Karpas-422 (cell line): ENCODE data around the gene HTR1D. TPM values are rescaled to one million over a fixed set of nuclear protein-coding genes. Genes with fewer than 3 reads are reported as not detected.
"Not testable (repeated sequence)": the region's sequence is repeated elsewhere in the genome, so short reads cannot be mapped to it uniquely, and the experiment has no call there.

ENCODE experiments used
- DNase-seq: peaks from one replicate; pipeline ENCODE4 v3.0.0-alpha.2; 2015
- H2AFZ ChIP-seq: fragments of 200-600 bp; sonication (generic); 2 replicates; pipeline ENCODE4 v1.6.1; 2014; ENCODE audit warnings: antibody characterized with exemption, low read length, mixed read lengths
- H3K27ac ChIP-seq: fragments of 200-600 bp; sonication (generic); 2 replicates; pipeline ENCODE4 v1.5.1; 2014; ENCODE audit warnings: mild to moderate bottlenecking, low read length, moderate library complexity
- H3K27me3 ChIP-seq: fragments of 200-600 bp; sonication (generic); 2 replicates; pipeline ENCODE4 v1.6.1; 2014; ENCODE audit warnings: low read length, mixed read lengths
- H3K36me3 ChIP-seq: fragments of 200-600 bp; sonication (generic); 2 replicates; pipeline ENCODE4 v1.6.1; 2014; ENCODE audit warnings: low read length, mixed read lengths; ENCODE audit not compliant: insufficient read depth
- H3K4me1 ChIP-seq: fragments of 200-600 bp; sonication (generic); 2 replicates; pipeline ENCODE4 v1.6.1; 2014; ENCODE audit warnings: mild to moderate bottlenecking, low read length, mixed read lengths
- H3K4me2 ChIP-seq: fragments of 200-600 bp; sonication (generic); 2 replicates; pipeline ENCODE4 v1.6.1; 2014; ENCODE audit warnings: low read length, low read depth, mild to moderate bottlenecking; ENCODE audit not compliant: poor library complexity, severe bottlenecking
- H3K4me3 ChIP-seq: fragments of 200-600 bp; sonication (generic); 2 replicates; pipeline ENCODE4 v1.5.1; 2014; ENCODE audit warnings: mild to moderate bottlenecking, antibody characterized with exemption, low read length, mixed read lengths
- H3K79me2 ChIP-seq: fragments of 200-600 bp; sonication (generic); 2 replicates; pipeline ENCODE4 v1.6.1; 2014; ENCODE audit warnings: mild to moderate bottlenecking, low read length, mixed read lengths
- H3K9ac ChIP-seq: fragments of 200-600 bp; sonication (generic); 2 replicates; pipeline ENCODE4 v1.6.0; 2014; ENCODE audit warnings: low read length
- H3K9me2 ChIP-seq: fragments of 200-600 bp; sonication (generic), shearing (Covaris generic); replicated peaks from 2 replicates; pipeline ENCODE4 v1.6.0; 2014; ENCODE audit warnings: mild to moderate bottlenecking, low read length, moderate library complexity; ENCODE audit not compliant: insufficient read depth
- H3K9me3 ChIP-seq: fragments of 300-700, 200-600 bp; sonication (generic); 2 replicates; pipeline ENCODE4 v1.6.1; 2014; ENCODE audit warnings: low read length, mixed read lengths
- H4K20me1 ChIP-seq: fragments of 200-600 bp; sonication (generic); 2 replicates; pipeline ENCODE4 v1.6.1; 2014; ENCODE audit warnings: mild to moderate bottlenecking, antibody characterized with exemption, low read length, low read depth; ENCODE audit not compliant: insufficient read depth
- total RNA-seq: library from RNA; depleted of rRNA; stranded (reverse); fragments of >200 nt; shearing (Covaris generic); gene quantifications from 2 replicates; pipeline ENCODE4 v1.2.3, GENCODE V29; 2014; ENCODE audit warnings: low replicate concordance

Gene HTR1D
- total RNA-seq, 1 experiment from 2014 or later = not detected

DNA sequence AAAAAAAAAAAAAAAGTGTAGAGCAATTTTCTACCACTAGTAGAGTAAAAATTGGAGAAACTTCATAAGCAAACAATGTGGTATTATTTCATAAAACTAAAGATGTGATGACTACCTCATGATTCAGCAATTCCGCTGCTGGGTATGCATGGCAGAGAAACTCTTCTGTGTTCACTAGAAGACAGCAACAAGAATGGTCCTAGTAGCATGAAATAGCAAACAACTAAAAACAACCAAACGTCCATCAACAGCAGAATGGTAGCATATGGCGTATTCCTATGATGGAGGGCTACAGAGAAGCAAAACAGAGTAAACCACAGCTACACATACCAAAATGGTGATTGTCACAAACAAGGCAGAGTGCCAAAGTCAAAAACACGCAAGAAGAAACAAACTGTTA, 18.9 kb downstream of the HTR1D start:
- H3K79me2 ChIP-seq = no peaks in the 10 kb centered on the region
- no peak overlapping the region for H3K4me2 ChIP-seq
- H3K4me1 ChIP-seq = no peaks in the 10 kb centered on the region

DNA sequence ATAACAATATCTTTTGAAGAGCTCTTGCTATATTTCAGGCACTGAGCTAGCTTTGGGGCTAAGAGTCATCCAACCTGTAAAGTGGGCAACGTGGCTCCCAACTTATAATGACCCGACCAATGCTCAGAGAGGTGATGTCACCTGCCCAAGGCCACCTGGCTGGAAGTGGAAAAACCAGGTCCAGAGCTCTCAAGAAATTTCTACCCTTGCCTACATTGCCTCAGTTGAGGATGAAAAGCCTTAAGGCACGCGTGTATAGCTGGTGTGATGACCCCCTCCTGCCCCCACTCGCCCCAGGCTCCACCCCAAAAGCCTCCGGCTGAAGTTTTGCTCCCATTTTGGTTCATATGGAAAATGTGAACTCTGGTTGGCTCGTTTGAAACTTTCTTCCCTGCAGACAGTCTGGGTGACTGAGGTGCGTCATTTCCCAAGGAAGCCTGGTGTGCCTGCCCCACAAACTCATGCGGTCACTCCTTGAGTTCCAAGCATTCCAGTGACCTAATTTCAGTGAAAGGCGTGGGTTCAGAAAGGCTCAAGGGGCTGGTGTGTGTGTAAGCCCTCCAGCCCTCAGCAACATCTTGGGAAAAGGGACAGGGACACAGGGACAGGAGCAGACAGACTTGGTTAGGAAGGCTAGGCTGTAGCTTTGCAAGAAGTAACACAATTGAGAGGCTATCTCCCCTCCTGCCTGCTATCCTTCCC, 20.5 kb downstream of the HTR1D start:
- Histone ChIP-seq H3K27ac (no peak overlapping the region), H3K79me2 (no peaks in the 10 kb centered on the region), H3K4me1 (no peaks in the 10 kb centered on the region), H3K9me2 (no peaks in the 10 kb centered on the region), H3K27me3 (no peaks in the 10 kb centered on the region), H2AFZ (no peak overlapping the region), H3K36me3 (no peaks in the 10 kb centered on the region), H3K9ac (no peak overlapping the region), H3K4me2 (no peak overlapping the region), H3K9me3 (no peaks in the 10 kb centered on the region), H4K20me1 (no peaks in the 10 kb centered on the region), H3K4me3 (no peak overlapping the region)
- DNase-seq = no peak

More for the DNA sequence above, 18.9 kb downstream of the HTR1D start:
- no peak overlapping the region for H3K27ac ChIP-seq
- no peak overlapping the region for H2AFZ ChIP-seq
- H3K9me2 ChIP-seq = no peaks in the 10 kb centered on the region
- H3K27me3 ChIP-seq = no peaks in the 10 kb centered on the region
- H4K20me1 ChIP-seq = no peaks in the 10 kb centered on the region
- no peak for DNase-seq
- H3K9ac ChIP-seq = no peak overlapping the region
- no peak overlapping the region for H3K4me3 ChIP-seq
- no peaks in the 10 kb centered on the region for H3K9me3 ChIP-seq
- no peaks in the 10 kb centered on the region for H3K36me3 ChIP-seq

DNA sequence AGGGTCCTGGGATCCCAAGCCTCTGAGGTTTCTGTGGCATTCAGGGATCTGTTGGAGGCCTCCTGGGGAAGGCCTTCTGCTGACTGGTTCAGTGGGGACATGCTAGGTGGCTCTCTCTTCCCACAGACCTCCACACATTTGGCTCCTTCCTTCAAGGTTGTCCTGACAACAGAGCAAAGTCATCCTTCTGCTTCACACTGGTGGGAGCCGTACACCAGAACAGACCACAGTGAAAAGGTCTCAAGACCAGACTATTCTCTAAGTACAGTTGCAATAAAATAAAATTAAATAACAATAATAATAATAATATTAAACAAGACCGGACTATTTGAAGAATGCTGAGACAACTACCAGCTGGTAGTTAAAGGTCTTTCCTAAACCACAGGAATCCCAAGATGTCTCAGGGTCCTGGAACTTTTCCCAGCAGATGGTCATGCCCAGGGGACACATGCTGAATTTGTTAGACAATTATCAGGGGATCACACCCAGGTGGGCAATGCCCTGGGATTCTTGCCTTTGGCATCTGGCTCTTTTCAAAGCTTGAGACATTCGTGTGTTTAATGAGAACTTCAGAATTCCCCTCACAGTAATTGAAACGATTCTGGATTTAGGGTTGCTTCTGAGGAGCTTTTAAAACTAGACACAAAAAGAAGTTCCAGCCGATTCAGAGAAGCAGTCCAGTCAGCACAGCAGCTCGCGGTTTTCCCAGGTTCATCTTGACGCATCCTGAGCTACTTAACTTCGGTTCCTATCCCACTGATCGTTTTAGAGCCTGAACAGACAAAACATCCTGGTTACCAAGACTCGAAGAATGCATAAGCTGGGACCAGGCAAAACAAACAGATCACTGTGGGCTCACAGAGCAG, 22.9 kb downstream of the HTR1D start:
- no peak for DNase-seq
- no peaks in the 10 kb centered on the region for H3K79me2 ChIP-seq
- H3K4me2 ChIP-seq = no peak overlapping the region
- H4K20me1 ChIP-seq = no peaks in the 10 kb centered on the region
- H3K27ac ChIP-seq = no peak overlapping the region
- H3K9me2 ChIP-seq = no peaks in the 10 kb centered on the region
- H3K36me3 ChIP-seq = no peaks in the 10 kb centered on the region
- H3K4me3 ChIP-seq = no peak overlapping the region
- H3K27me3 ChIP-seq = no peaks in the 10 kb centered on the region
- H3K9ac ChIP-seq = no peak overlapping the region
- H3K4me1 ChIP-seq = no peaks in the 10 kb centered on the region
- H3K9me3 ChIP-seq = no peaks in the 10 kb centered on the region
- no peak overlapping the region for H2AFZ ChIP-seq

GRCh38 chr1:23193391-23194118, 23.7 kb downstream of the HTR1D start:
- H2AFZ ChIP-seq = no peak overlapping the region
- no peaks in the 10 kb centered on the region for H3K27me3 ChIP-seq
- no peak overlapping the region for H3K4me3 ChIP-seq
- no peaks in the 10 kb centered on the region for H3K9me2 ChIP-seq
- no peak overlapping the region for H3K4me2 ChIP-seq
- H3K36me3 ChIP-seq = no peaks in the 10 kb centered on the region
- no peaks in the 10 kb centered on the region for H4K20me1 ChIP-seq
- DNase-seq = no peak
- no peaks in the 10 kb centered on the region for H3K79me2 ChIP-seq
- no peak overlapping the region for H3K27ac ChIP-seq
- no peak overlapping the region for H3K9ac ChIP-seq
- no peaks in the 10 kb centered on the region for H3K9me3 ChIP-seq
- no peaks in the 10 kb centered on the region for H3K4me1 ChIP-seq

GRCh38 chr1:23191199-23191598, 26.1 kb downstream of the HTR1D start:
- Histone ChIP-seq H3K36me3 (no peaks in the 10 kb centered on the region), H3K4me3 (no peak overlapping the region), H3K27ac (no peak overlapping the region), H2AFZ (no peak overlapping the region), H4K20me1 (no peaks in the 10 kb centered on the region), H3K9ac (no peak overlapping the region), H3K9me3 (no peaks in the 10 kb centered on the region), H3K79me2 (no peaks in the 10 kb centered on the region), H3K4me1 (no peaks in the 10 kb centered on the region), H3K9me2 (no peaks in the 10 kb centered on the region), H3K4me2 (no peak overlapping the region), H3K27me3 (no peaks in the 10 kb centered on the region)
- peak; percentile 11 for DNase-seq

DNA sequence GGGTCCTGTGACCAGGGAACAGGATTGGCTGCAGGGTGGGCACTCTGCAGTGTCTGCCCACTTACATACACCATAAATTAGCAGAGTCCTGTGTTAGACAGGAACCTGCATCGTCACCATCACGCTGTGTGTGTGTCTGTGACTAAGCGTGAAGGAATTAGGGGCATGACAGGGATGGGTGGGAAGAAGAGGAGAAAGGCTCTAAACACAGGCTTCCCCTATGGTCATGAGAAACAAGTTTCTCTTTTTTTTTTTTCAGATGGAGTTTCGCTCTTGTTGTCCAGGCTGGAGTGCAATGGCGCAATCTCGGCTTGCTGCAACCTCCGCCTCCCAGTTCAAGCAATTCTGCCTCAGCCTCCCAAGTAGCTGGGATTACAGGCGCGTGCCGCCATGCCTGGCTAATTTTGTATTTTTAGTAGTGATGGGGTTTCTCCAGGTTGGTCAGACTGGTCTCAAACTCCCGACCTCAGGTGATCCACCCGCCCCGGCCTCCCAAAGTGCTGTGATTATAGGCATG, 28.3 kb downstream of the HTR1D start:
- H3K4me1 ChIP-seq, H4K20me1 ChIP-seq, H2AFZ ChIP-seq, H3K9ac ChIP-seq, H3K9me3 ChIP-seq, H3K9me2 ChIP-seq, H3K36me3 ChIP-seq, H3K4me2 ChIP-seq, H3K27ac ChIP-seq, H3K79me2 ChIP-seq, H3K27me3 ChIP-seq, H3K4me3 ChIP-seq, DNase-seq: not testable (repeated sequence)

DNA sequence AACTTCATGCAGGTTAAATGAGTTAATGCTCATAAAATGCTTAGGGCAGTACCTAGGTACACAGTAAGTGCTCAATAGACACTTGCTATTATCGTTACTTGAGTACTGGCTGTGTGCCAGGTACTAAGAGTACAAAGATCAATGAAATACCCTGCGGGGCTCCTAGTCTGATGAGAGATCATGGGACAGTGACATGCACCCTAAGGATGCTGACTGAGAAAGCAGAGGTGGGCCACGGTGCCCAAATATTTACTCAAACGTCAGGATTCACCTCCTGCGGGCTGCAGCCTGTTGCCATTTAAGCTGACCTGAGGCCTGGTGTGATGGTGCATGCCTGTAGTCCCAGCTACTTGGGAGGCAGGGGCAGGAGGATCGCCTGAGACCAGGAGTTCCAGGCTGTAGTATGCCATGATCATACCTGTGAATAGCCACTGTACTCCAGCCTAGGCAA, 28.8 kb downstream of the HTR1D start:
- H2AFZ ChIP-seq = no peak overlapping the region
- no peaks in the 10 kb centered on the region for H3K36me3 ChIP-seq
- H3K79me2 ChIP-seq = no peaks in the 10 kb centered on the region
- H3K4me2 ChIP-seq = no peak overlapping the region
- H3K27ac ChIP-seq = no peak overlapping the region
- no peaks in the 10 kb centered on the region for H3K9me2 ChIP-seq
- H3K27me3 ChIP-seq = no peaks in the 10 kb centered on the region; the same call in 1 of the 2 replicates
- H3K4me3 ChIP-seq = no peak overlapping the region
- no peaks in the 10 kb centered on the region for H3K9me3 ChIP-seq
- H4K20me1 ChIP-seq = no peaks in the 10 kb centered on the region
- DNase-seq = no peak
- H3K4me1 ChIP-seq = no peaks in the 10 kb centered on the region
- no peak overlapping the region for H3K9ac ChIP-seq

- DNase-seq = no peak
- no peaks in the 10 kb centered on the region for H3K79me2 ChIP-seq
- H3K36me3 ChIP-seq = no peaks in the 10 kb centered on the region
- H2AFZ ChIP-seq = no peak overlapping the region
- H3K9me2 ChIP-seq = no peaks in the 10 kb centered on the region
- no peaks in the 10 kb centered on the region for H3K9me3 ChIP-seq
- no peak overlapping the region for H3K27ac ChIP-seq
- no peaks in the 10 kb centered on the region for H3K4me1 ChIP-seq
- no peak overlapping the region for H3K4me3 ChIP-seq
- no peak overlapping the region for H3K4me2 ChIP-seq
- no peaks in the 10 kb centered on the region for H4K20me1 ChIP-seq
- no peak overlapping the region for H3K9ac ChIP-seq
- no peaks in the 10 kb centered on the region; the same call in 1 of the 2 replicates for H3K27me3 ChIP-seq
Measured at GRCh38 chr1:23187637-23188036, 29.7 kb downstream of the HTR1D start.
